ENCODE measurements around the gene MPDU1.
A peak's percentile ranks its signal among the peaks of the same experiment; 100 is the strongest.
"Not testable (repeated sequence)": the region's sequence is repeated elsewhere in the genome, so short reads cannot be mapped to it uniquely, and the experiment has no call there.

MPDU1 gene

DNA sequence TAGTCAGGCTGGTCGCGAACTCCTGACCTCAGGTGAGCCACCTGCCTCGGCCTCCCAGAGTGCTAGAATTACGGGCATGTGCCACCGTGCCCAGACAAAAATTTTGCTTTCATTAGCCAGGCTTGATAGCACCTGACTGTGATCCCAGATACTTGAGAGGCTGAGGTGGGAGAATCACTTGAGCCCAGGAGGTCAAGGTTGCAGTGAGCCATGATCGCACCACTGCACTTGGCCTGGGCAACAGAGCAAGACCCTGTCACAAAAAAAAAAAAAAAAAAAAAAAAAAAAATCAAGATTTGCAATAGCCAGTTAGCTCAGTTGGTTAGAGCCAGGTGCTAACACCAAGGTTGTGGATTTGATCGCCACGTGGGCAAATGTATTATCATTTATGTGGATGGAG lies 37.2 kb downstream of the MPDU1 start:
- no peak for DNase-seq

DNA sequence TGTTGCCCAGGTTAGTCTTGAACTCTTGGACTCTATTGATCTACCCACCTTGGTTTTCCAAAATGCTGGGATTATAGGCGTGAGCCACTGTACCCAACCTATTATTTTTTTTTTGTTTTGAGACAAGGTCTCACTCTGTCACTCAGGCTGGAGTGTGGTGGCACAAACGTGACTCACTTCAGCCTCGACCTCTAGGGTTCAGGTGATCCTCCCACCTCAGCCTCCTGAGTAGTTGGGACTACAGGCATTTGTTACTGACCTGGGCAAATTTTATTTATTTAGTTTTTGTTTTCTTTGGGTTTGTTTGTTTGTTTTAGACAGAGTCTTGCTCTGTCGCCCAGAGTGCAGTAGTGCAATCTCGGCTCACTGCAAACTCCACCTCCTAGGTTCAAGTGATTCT lies 40.0 kb downstream of the MPDU1 start:
- no peak for DNase-seq

DNA sequence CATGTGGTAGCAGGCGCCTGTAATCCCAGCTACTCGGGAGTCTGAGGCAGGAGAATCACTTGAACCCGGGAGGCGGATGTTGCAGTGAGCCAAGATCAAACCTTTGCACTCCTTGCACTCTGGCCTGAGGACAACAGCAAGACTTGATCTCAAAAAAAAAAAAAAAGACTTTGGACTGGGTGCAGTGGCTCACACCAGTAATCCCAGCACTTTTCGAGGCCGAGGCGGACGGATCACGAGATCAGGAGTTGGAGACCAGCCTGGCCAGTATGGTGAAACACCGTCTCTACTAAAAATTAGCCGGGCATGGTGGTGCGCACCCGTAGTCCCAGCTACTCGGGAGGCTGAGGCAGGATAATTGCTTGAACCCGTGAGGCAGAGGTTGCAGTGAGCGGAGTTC lies 42.1 kb downstream of the MPDU1 start:
- DNase-seq: not testable (repeated sequence)

DNA sequence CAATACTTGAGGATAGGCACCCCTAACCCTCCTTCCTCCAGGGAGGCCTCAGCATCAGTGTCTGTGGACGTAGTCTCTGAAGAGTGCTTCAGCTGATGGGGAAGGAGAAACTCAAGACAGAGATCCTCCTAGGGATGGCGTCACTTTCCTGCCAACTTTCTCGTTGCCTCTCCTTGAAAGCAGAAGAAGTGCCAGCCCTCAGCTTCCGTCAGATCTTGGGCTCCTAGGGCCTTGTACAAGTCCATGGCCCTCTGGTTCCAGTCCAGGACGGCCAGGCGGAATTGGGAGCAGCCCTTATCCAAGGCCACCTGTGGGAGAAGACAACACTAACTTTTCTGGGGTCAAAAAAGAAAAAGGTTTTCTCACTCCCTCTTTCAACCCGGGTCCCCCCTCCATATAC lies 42.7 kb downstream of the MPDU1 start:
- DNase-seq: no peak

DNA sequence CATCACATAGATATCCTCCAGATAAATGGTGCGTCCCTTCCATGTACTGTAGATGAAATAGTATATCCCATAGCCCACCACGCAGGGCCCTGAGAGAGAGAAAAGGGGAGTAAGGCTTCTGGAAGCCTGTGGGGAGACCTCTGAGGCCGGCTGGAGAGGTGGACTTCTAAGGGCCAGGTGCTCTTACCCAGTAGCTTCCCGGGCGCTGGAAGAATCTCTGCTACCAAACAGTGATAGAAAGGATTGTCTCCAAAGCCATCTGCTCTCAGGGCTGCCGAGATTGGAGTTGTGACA lies 43.3 kb downstream of the MPDU1 start:
- DNase-seq: no peak

DNA sequence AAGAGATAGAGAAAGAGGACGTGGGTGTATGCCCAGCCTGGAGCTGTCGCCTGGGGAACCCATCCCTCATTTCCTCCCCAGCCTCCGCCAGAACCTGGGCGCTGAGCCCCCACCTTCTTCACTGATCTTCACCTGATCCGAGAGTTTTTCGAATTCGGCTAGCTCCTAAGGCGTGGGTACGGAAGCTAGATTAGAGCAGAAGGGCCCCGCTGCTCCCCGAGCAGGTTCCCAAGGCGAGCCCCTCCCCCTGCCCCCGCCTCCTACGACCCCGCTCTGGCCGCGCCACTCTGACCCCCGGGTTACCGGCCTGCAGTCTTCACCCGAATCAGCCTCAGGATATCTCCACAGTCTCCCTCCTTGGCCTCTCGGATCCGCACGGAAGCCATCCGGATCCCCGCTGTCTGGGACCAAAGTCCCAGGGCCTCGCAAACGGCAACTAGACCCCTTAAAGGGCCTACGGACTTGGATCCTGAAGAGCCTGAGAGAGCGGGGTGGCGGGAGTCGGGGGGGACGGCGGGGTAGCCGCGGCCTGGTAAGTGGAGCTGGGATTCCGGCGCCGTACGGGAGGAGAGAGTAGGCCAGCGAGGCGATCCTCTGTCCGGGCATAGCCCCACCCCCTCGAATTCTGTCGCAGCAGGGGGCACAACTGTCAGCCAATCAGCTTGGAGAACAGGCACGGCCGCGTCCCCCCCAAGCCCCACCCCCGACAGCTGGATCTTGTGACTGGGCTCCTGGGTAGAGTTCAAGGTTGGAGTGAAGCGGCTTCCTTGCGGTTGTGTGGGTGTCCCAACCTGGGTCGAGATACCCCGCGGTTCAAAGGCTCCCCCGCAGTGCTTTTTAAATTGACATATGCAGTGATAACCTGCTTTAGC lies 43.8 kb downstream of the MPDU1 start, which contains the start of gene SAT2:
SAT2 (minus strand) TSS at position 572 of the 872 bp plus-strand sequence; CDS start at position 386, 186 bp downstream.
- DNase-seq: peak; percentile 81

DNA sequence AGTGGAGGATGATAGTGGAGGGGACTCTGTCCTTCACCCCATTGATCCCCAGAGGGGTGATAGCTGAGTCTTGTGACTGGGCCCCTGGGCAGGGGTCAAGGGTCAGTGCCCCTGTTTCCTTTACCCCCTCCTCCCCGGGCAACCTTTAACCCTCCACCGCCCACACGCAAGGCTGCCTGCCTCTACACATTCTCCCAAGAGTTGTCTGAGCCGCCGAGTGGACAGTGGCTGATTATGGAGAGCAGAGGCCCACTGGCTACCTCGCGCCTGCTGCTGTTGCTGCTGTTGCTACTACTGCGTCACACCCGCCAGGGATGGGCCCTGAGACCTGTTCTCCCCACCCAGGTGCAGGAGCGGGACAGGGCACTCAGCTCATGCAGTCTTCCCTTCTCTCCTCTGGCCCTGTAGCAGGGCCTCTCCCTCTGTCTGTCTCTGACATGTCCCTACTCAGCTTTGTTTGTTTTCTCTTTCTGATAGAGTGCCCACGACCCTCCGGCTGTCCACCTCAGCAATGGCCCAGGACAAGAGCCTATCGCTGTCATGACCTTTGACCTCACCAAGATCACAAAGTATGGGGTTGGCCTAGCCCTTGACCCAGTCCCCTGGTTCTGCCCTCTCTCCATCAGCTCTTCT lies 46.4 kb downstream of the MPDU1 start, which contains the start of gene SHBG:
SHBG (plus strand) TSS at position 197 of the 633 bp plus-strand sequence; CDS start at position 235, 38 bp downstream.
- DNase-seq: no peak

DNA sequence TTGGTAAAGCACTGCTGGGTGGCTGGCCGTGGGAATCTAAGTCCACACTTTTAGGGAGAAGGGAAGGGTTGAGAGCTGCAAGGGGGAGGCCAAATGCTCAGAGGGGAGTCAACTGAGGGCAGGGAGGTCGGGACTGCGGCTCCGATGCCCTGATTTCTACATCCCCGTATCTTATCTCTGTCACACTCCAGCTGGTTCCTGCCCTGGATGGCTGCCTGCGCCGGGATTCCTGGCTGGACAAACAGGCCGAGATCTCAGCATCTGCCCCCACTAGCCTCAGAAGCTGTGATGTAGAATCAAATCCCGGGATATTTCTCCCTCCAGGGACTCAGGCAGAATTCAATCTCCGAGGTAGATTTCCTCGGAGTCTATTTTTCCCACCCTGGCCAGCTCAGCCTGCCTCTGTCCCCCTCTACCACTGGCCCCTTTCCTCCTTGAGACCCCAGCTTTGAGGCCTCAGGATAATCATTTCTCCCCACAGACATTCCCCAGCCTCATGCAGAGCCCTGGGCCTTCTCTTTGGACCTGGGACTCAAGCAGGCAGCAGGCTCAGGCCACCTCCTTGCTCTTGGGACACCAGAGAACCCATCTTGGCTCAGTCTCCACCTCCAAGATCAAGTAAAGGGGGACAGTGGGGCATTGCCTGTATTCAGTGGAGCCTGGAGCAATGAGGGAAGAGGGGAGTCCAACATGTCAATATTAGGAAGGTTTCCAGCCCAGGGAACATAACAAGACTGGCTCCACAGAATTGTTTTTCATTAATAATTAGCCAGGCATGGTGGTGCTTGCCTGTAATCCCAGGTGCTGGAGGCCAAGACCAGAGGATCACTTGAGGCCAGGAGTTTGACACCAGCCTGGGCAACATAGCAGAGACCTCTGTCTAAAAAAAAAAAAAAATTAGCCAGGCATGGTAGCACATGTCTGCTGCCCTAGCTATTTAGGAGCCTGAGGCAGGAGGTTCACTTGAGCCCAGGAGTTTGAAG lies 48.0 kb downstream of the MPDU1 start:
- no peak for DNase-seq

DNA sequence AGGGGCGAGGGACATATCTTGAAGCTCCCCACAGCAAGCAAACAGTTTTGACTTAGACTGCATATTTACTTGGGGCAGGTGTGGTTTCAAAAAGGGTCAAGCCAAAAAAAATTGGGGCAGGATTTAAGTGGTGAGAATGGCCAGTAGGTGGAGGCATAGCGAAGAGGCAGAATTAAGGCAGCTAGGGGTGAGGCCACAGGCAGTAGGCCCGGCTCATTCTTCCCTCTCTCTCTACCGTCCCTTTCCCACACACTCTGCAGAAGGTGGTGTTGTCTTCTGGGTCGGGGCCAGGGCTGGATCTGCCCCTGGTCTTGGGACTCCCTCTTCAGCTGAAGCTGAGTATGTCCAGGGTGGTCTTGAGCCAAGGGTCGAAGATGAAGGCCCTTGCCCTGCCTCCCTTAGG lies 48.8 kb downstream of the MPDU1 start:
- DNase-seq: no peak

DNA sequence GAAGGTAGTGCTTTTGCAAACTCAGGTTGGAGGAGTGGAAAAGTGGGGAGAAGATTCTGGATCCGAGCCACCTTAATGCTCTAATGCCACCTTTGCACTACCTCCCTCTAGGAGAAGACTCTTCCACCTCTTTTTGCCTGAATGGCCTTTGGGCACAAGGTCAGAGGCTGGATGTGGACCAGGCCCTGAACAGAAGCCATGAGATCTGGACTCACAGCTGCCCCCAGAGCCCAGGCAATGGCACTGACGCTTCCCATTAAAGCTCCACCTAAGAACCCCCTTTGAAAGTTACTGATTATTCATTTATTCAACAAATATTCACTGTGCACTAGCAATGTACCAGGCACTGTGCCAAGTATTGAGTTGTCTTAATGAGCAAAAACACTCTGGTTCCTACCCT lies 49.4 kb downstream of the MPDU1 start:
- DNase-seq: no peak

DNA sequence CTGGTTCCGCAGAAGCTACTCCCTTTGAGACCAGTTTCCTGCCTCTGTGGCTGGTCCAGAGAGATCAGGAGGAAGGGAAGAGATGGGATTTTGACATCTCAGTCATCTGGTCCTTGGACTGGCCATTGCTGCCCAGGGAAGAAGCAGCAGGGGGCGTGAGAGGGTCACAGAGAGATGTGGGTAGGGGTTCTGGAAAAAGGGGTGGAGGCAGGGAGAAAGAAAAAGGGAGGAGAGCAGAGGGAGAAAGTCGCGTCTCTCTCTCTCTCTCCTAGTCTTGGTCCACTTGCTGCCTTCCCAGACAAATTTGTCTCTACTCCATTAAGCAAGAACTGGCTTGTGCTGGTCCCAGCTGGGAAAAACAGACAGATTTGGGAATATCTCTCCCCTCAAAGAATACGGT lies 50.7 kb downstream of the MPDU1 start:
- DNase-seq: no peak

DNA sequence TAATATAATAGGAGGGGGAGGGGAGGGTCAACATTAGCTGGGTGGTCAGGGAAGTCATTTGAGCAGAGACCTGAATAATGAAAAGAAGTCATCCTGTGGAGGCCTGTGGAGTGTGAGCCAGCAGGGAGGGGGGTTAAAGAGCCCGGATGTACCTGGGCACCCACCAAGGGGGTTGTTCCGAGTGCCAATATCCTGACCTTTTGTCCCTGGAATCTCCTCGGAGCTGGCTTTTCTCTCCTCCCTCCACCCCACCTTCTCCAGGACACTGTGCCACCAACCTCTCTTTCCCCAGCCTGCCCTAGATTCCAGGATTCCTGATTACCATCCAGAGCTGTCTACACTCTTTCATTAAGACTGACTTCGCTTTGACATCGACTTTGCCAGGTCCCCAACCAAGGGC lies 52.5 kb downstream of the MPDU1 start:
- DNase-seq: no peak
